Measurements from ENCODE around the gene WDTC1.

DNA sequence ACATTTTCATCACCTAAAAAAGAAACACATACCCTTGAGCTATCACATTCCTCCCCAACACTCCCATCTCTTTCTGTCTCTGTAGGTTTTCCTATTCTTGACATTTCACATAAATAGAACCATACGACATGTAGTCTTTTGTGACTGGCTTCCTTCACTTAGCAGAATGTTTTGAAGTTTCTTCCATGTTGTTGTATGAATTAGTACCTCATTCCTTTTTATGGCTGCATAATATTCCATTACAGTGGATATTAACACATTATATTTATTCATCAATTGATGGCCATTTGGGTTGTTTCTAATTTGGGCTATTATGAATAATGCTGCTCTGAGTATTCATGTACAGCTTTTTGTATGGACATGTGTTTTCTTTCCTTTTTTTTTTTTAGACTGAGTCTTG is 11.8 kb downstream of the WDTC1 start:
- TF ChIP-seq, protein P1, sequence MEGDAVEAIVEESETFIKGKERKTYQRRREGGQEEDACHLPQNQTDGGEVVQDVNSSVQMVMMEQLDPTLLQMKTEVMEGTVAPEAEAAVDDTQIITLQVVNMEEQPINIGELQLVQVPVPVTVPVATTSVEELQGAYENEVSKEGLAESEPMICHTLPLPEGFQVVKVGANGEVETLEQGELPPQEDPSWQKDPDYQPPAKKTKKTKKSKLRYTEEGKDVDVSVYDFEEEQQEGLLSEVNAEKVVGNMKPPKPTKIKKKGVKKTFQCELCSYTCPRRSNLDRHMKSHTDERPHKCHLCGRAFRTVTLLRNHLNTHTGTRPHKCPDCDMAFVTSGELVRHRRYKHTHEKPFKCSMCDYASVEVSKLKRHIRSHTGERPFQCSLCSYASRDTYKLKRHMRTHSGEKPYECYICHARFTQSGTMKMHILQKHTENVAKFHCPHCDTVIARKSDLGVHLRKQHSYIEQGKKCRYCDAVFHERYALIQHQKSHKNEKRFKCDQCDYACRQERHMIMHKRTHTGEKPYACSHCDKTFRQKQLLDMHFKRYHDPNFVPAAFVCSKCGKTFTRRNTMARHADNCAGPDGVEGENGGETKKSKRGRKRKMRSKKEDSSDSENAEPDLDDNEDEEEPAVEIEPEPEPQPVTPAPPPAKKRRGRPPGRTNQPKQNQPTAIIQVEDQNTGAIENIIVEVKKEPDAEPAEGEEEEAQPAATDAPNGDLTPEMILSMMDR (IDR thresholded peaks at IDR 0.05) = no peak
- TF ChIP-seq POLR2AphosphoS5 (IDR thresholded peaks at IDR 0.05) = no peak
